Neural crest cell (in vitro differentiated cells): Measurements from ENCODE around the gene TPGS2. TPM values are rescaled to one million over a fixed set of nuclear protein-coding genes. Genes with fewer than 3 reads are reported as not detected.

Experiments
- DNase-seq: peaks from one replicate; pipeline ENCODE4 v3.0.0; 2021; ENCODE audit warnings: low read depth, mixed read lengths, low spot score
- H3K27ac Mint-ChIP-seq: one replicate; pipeline ENCODE4 v1.8.0; 2021; ENCODE audit warnings: mild to moderate bottlenecking, mixed read lengths; ENCODE audit not compliant: unreplicated experiment
- H3K27me3 Mint-ChIP-seq: 2 replicates; pipeline ENCODE4 v1.8.0; 2021; ENCODE audit warnings: low read depth, mild to moderate bottlenecking, mixed read lengths
- H3K36me3 Mint-ChIP-seq: 2 replicates; pipeline ENCODE4 v1.8.0; 2021; ENCODE audit warnings: low read depth, mild to moderate bottlenecking, mixed read lengths
- H3K4me1 Mint-ChIP-seq: 2 replicates; pipeline ENCODE4 v1.8.0; 2021; ENCODE audit warnings: mixed read lengths
- H3K4me3 Mint-ChIP-seq: one replicate; pipeline ENCODE4 v1.8.0; 2021; ENCODE audit warnings: mild to moderate bottlenecking, mixed read lengths
- H3K9me3 Mint-ChIP-seq: 2 replicates; pipeline ENCODE4 v1.8.0; 2021; ENCODE audit warnings: mixed read lengths
- total RNA-seq: library from RNA; stranded (reverse); gene quantifications from 2 replicates; pipeline ENCODE4 v1.2.1, GENCODE V29; 2021
- TF ChIP-seq, protein P1 (sequence below): fragments of 200-600 bp; sonication (generic); conservative IDR thresholded peaks from 2 replicates; pipeline ENCODE4 v1.5.0; 2021; ENCODE audit warnings: antibody characterized with exemption, mild to moderate bottlenecking

TPGS2 gene
- total RNA-seq, 1 donor from 2014 or later, result 175 TPM

DNA sequence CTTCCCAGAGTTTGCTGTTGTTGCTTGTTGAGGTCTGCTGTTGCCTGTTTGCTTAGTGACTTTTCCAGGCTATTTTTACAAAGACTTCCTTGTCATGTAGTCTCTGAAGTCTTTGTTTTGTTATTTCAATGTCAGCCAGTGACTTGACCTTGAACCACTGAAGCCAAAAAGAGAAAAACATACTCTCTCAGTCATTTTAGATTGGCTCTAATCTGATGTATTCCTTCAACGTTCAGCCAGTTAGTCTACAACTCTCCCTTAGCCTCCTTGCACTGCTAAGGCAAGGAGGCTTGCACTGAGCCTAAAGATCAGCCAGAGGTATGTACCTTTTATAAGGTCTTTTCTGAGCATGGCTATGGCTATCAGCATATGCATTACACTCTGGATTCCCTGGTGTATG, 28.0 kb upstream of the TPGS2 start:
- Mint-ChIP-seq H3K27ac (no peak overlapping the region), H3K9me3 (no peaks in the 10 kb centered on the region), H3K4me1 (peaks cover 13% of the 10 kb centered on the region), H3K36me3 (peaks cover 20% of the 10 kb centered on the region), H3K27me3 (no peaks in the 10 kb centered on the region), H3K4me3 (no peak overlapping the region)
- no peak for DNase-seq
- TF ChIP-seq, protein P1, sequence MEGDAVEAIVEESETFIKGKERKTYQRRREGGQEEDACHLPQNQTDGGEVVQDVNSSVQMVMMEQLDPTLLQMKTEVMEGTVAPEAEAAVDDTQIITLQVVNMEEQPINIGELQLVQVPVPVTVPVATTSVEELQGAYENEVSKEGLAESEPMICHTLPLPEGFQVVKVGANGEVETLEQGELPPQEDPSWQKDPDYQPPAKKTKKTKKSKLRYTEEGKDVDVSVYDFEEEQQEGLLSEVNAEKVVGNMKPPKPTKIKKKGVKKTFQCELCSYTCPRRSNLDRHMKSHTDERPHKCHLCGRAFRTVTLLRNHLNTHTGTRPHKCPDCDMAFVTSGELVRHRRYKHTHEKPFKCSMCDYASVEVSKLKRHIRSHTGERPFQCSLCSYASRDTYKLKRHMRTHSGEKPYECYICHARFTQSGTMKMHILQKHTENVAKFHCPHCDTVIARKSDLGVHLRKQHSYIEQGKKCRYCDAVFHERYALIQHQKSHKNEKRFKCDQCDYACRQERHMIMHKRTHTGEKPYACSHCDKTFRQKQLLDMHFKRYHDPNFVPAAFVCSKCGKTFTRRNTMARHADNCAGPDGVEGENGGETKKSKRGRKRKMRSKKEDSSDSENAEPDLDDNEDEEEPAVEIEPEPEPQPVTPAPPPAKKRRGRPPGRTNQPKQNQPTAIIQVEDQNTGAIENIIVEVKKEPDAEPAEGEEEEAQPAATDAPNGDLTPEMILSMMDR, result no peak

DNA sequence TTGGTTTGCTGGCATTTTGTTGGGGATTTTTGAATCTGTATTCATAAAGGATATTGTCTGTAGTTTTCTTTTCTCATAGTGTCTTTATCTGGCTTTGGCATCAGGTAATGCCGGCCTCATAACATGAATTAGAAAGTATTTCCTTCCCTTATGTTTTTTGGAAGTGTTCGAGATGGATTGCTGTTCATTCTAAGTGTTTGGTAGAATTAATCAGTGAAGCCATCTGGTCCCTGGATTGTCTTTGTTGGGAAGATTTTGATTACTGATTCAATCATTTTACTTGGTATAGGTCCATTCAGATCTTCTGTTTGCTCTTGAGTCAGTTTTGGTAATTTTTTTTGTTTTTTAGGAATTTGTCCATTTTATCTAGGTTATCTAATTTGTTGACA, 22.4 kb upstream of the TPGS2 start:
- DNase-seq, result no peak
- Mint-ChIP-seq H3K27ac (no peak overlapping the region), H3K4me1 (peaks cover 2% of the 10 kb centered on the region)

DNA sequence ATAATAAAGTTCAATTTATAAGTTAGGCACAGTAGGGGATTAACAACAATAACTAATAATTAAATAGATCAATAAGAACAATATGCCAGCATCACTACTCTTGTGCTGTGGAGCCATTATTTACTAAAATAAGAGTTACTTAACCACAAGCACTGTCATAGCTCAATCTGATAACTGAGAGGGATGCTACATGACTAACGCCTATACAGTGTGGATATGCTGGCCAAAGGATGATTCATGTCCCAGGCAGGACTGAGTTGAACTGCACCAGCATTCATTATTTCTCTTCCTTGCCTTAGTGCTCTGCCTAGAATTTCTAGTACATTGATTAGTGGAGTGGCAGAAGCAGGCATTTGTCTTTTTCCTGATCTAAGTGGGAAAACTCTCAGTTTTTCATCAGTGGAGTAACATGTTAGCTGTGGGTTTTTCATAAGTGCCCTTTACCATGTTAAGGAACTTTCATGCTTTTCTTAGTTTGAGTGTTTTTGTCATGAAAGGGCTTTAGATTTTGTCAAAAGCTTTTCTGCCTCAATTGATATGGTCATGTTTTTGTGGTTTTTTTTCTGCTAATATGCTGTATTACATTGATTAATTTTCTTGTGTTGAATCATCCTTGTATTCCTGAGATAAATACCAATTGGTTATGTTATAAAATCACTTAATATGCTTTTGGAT, 21.9 kb upstream of the TPGS2 start:
- Mint-ChIP-seq H3K4me3 (no peak overlapping the region), H3K36me3 (peaks cover 29% of the 10 kb centered on the region), H3K27me3 (no peaks in the 10 kb centered on the region), H3K27ac (no peak overlapping the region), H3K9me3 (peaks cover 6% of the 10 kb centered on the region), H3K4me1 (peaks cover 4% of the 10 kb centered on the region)
- DNase-seq, result no peak
- TF ChIP-seq, protein P1, result no peak

More for the DNA sequence above, 22.4 kb upstream of the TPGS2 start:
- no peak overlapping the region for H3K4me3 Mint-ChIP-seq
- H3K36me3 Mint-ChIP-seq, result peaks cover 29% of the 10 kb centered on the region
- TF ChIP-seq, protein P1, result no peak
- peaks cover 6% of the 10 kb centered on the region for H3K9me3 Mint-ChIP-seq
- H3K27me3 Mint-ChIP-seq, result no peaks in the 10 kb centered on the region

DNA sequence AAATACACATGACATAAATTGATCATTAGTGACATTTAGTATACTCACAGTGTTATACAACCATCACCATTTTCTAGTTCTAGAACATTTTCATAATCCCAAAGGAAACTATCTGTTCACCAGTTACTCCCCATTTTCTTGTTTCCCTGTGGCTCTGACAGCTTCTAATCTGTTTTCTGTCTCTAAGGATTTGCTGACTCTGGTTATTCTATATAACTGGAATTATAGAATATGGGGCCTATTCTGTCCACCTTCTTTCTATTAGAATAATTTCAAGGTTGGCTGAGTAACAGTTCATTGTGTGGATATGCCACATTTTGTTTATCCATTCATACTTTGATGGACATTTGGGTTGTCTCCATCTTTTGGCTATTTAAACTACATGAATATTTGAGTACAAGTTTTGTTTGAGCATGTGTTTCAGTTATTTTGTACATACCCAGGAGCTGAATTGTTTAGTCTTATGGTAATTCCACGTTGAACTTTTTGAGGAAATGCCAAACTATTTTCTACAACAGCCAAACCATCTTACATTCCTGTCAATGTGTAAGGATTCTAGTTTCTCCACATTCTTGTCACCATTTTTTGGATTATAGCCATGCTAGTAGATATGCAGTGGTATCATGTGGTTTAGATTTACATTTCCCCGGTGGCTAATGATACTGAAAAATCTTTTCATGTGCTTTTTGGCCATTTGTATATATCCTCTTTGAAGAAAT, 20.6 kb upstream of the TPGS2 start:
- no peak for DNase-seq
- peaks cover 4% of the 10 kb centered on the region for H3K4me1 Mint-ChIP-seq
- TF ChIP-seq, protein P1, result no peak
- no peak overlapping the region for H3K4me3 Mint-ChIP-seq
- peaks cover 6% of the 10 kb centered on the region for H3K9me3 Mint-ChIP-seq
- H3K27ac Mint-ChIP-seq, result no peak overlapping the region
- peaks cover 29% of the 10 kb centered on the region for H3K36me3 Mint-ChIP-seq
- no peaks in the 10 kb centered on the region for H3K27me3 Mint-ChIP-seq

DNA sequence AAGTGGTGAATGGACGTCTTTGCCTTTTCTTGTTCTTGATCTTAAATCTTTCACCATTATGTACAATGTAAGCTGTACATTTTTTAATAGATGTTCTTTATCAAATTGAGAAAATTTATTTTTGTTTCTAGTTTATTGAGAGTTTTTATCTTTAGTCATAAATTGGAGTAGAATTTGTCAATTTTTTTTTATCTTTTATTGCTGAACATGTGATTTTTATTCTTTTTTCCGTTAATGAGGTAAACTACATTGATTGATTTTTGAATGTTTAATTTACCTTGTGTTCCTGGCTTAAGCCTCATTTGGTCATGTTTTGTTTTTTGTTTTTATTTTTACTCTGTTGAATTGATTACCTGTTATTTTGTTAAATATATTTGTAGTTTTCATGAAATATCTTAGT, 19.8 kb upstream of the TPGS2 start:
- Mint-ChIP-seq H3K27me3 (no peaks in the 10 kb centered on the region), H3K36me3 (peaks cover 22% of the 10 kb centered on the region), H3K27ac (no peak overlapping the region), H3K4me1 (peaks cover 4% of the 10 kb centered on the region), H3K9me3 (peaks cover 6% of the 10 kb centered on the region), H3K4me3 (no peak overlapping the region)
- TF ChIP-seq, protein P1, result no peak
- no peak for DNase-seq
